ENCODE data around the gene PGGHG.

PGGHG gene

DNA sequence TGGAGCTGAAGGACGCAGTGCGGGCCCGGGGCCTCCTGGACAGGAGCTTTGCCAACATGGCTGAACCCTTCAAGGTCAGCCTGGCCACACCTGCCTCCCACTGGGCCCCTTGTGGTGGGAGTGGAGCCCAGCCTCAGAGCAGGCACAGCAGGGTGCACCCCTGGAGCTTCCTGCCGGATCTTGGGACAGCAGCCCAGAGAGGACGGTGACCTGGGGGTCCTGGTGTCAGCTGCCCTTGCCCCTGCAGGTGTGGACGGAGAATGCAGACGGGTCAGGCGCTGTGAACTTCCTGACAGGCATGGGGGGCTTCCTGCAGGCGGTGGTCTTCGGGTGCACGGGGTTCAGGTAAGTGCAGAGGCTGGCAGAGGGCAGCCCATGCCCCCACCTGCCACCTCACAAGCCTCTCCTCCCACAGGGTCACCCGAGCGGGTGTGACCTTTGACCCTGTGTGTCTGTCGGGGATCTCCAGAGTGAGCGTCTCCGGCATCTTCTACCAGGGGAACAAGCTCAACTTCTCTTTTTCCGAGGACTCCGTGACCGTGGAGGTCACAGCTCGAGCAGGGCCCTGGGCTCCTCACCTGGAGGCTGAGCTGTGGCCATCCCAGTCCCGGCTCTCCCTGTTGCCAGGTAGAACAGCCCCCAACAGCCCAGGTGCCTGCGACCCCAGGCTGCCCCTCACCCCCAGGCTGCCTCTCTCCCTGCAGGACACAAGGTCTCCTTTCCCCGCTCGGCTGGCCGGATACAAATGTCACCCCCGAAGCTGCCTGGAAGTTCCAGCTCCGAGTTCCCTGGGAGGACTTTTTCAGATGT is 5.1 kb downstream of the PGGHG start:
- in situ Hi-C loops (cut with HindIII; ENCODE audit: low sequenced_read_pairs): no loop called here
- TF ChIP-seq, protein P1, sequence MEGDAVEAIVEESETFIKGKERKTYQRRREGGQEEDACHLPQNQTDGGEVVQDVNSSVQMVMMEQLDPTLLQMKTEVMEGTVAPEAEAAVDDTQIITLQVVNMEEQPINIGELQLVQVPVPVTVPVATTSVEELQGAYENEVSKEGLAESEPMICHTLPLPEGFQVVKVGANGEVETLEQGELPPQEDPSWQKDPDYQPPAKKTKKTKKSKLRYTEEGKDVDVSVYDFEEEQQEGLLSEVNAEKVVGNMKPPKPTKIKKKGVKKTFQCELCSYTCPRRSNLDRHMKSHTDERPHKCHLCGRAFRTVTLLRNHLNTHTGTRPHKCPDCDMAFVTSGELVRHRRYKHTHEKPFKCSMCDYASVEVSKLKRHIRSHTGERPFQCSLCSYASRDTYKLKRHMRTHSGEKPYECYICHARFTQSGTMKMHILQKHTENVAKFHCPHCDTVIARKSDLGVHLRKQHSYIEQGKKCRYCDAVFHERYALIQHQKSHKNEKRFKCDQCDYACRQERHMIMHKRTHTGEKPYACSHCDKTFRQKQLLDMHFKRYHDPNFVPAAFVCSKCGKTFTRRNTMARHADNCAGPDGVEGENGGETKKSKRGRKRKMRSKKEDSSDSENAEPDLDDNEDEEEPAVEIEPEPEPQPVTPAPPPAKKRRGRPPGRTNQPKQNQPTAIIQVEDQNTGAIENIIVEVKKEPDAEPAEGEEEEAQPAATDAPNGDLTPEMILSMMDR (IDR thresholded peaks at IDR 0.05; ENCODE audit: low read depth, low read length): no peak
- H3K4me3 ChIP-seq (ENCODE audit: low read depth, low read length): no peak overlapping the region
- no peak for DNase-seq (ENCODE audit: low read depth, low spot score)

DNA sequence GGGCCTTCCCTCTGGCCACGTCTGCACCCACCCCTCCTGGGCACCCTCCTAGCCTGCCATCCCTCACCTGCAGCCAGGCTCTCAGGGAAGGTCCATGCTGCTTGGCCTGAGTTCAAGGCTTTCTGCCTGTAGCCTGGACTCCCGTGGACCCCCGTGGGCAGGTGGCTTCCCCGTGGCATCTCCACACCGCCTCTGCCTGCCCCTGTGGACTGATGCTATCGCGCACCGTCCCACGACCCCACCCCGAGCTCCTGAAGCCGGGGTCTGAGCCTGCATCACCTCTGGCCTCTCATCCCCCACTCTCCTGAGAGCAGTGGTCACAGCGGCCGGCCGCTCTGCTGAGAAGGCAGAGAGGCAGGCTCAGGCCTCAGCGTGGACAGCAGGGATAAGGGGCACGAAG is 5.9 kb downstream of the PGGHG start:
- H3K4me3 ChIP-seq (ENCODE audit: low read depth, low read length): no peak overlapping the region
- no peak for DNase-seq (ENCODE audit: low read depth, low spot score)
- TF ChIP-seq, protein P1 (IDR thresholded peaks at IDR 0.05; ENCODE audit: low read depth, low read length): no peak
- in situ Hi-C loops (cut with HindIII; ENCODE audit: low sequenced_read_pairs): no loop called here

DNA sequence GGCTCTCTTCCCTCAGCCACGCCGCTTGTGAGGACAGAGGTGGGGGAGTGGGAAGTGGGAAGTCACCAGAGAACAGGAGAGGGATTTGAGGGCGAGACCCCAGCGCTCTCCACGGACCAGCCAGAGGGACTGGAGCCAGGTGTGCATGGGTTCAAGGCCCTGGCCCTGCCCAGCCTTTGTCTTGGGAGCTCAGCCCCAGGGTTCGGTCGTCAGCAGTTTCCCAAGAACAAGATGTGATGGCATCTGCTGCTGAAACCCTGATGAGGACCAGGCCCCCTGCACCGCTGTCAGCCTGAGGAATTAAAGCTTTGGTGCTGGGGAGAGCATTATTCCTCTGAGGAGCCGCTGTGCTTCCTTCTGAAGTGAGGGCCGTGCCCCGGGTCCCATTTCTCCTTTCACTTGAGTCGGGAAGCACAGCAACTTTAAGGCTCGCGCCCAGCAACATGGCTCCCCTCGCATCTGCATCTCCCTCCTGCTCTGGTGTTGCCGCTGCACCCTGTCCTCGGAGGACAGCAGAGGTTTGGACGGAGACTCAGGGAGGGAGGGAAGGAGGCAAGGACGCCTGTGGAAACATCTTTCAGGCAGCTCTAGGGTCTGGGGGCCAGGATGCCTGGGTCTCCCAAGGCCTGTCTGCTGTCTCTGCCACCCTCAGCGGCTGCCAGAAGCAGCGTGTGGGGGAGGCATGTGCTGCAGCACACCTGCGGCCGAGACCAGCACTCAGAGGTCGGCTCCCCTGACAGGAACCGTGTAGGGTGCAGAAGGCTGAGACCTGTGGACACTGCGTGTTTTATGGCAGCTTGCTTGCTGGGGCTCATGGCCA is 6.6 kb downstream of the PGGHG start:
- H3K4me3 ChIP-seq (ENCODE audit: low read depth, low read length): no peak overlapping the region
- in situ Hi-C loops (cut with HindIII; ENCODE audit: low sequenced_read_pairs): no loop called here
- no peak for DNase-seq (ENCODE audit: low read depth, low spot score)
- TF ChIP-seq, protein P1 (IDR thresholded peaks at IDR 0.05; ENCODE audit: low read depth, low read length): no peak

DNA sequence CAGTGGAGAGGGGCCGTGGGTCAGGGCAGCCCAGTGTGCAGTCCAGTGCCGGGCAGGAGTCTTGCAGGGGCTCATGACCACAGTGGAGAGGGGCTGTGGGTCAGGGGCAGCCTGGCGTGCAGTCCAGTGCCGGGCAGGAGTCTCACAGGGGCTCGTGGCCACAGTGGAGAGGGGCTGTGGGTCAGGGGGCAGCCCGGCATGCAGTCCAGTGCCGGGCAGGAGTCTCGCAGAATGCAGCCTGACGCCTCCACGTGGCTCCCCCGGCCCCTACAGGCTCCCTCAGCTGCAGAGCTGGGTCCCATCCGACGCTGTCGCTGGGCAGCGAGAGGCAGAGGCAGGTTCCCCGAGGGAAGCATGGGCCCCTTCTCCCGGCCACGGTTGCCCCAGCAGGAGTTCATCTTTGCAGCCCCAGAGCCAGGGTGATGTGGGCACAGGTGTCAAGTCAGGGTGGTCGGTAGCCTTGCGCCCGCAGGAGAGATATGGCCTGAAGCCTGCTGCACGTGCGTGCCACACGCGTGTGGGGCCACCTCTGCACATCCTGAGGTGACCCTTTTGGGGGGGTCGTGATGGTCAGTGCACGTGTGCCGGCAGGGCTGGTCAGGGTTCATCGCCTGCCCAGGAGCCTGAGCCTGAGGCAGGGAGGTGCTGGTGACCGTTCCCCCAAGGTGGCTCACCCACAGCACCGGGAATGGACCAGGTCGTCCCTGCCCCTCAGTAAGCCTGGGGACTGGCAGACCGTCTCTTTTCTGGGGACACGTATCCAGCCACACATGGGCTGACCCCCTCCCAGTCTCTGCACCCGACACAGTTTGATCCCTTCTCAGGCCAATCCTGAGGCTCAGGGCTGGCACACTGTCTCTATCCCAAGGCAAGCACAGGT is 7.5 kb downstream of the PGGHG start:
- TF ChIP-seq, protein P1 (IDR thresholded peaks at IDR 0.05; ENCODE audit: low read depth, low read length): no peak
- H3K4me3 ChIP-seq (ENCODE audit: low read depth, low read length): no peak overlapping the region
- in situ Hi-C loops (cut with HindIII; ENCODE audit: low sequenced_read_pairs): no loop called here
- no peak for DNase-seq (ENCODE audit: low read depth, low spot score)

DNA sequence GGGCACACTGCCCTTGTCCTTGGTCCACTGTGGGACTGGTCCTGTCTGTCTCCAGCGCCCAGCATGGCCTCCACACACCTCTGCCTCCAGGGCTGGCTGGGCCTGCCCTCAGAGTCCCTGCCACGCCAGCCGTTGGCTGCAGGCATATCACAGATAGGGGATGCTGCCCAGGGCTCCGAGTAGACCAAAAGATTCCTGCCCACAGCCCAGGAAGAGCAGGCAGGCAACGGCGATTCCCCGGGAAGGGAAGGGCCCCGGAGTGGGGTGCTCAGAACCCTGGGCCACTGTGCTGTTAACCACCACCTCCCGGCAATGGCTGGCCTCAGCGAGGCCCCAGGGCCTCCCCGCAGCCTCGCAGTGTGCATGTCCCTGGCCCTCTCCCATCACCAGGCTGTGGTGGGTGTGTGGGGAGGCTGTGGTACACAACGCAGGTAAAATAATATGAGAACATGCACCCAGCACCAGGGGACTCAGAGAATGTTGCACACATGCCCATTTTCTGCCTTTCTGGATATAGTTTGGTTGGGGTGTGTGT is 8.2 kb downstream of the PGGHG start:
- no peak for DNase-seq (ENCODE audit: low read depth, low spot score)
- H3K4me3 ChIP-seq (ENCODE audit: low read depth, low read length): no peak overlapping the region
- in situ Hi-C loops (cut with HindIII; ENCODE audit: low sequenced_read_pairs): no loop called here
- TF ChIP-seq, protein P1 (IDR thresholded peaks at IDR 0.05; ENCODE audit: low read depth, low read length): no peak
